Measurements from ENCODE around the gene SSPN. TPM values are rescaled to one million over a fixed set of nuclear protein-coding genes. Genes with fewer than 3 reads are reported as not detected.

Gene SSPN
- total and polyA plus RNA-seq, 4 donors, result 1.2 to 11.4 (median 6.2) TPM

- Histone ChIP-seq H3K9me3 (ENCODE audit: control insufficient read depth in 4 of 4, insufficient read depth in 3 of 4, low read length in 3 of 4) (peaks cover 0 to 2% (median 0%) of the 10 kb centered on the region in 4 donors), H3K4me1 (ENCODE audit: control insufficient read depth in 5 of 5, insufficient read depth in 5 of 5, low read length in 5 of 5) (peaks cover 0 to 15% (median 0%) of the 10 kb centered on the region in 5 donors), H3K36me3 (ENCODE audit: control insufficient read depth in 4 of 4, insufficient read depth in 4 of 4, low read length in 4 of 4) (no peaks in the 10 kb centered on the region), H3K27ac (ENCODE audit: low read depth in 1 of 2, low read length in 1 of 2) (no peak overlapping the region), H3K4me3 (no peak overlapping the region), H3K27me3 (ENCODE audit: control insufficient read depth in 3 of 3, insufficient read depth in 3 of 3, low read length in 2 of 3) (peaks cover 0 to 12% (median 9%) of the 10 kb centered on the region in 3 donors), H3K9ac (ENCODE audit: insufficient read depth in 1 of 2, low read length in 2 of 2) (no peak overlapping the region)
- no peak for ATAC-seq (ENCODE audit: insufficient read depth, low FRiP score)
- peak; percentile 46 to 63 (median 59) for DNase-seq
- 4% methylated on average over 44 of the region's 44 CpGs for WGBS, 2 donors
- no peak for TF ChIP-seq CTCF (IDR thresholded peaks at IDR 0.05; ENCODE audit: control extremely low read depth, extremely low read depth)
Observed at GRCh38 chr12:26226629-26227360, 31.4 kb downstream of the SSPN start.

GRCh38 chr12:26227361-26227745 is 32.0 kb downstream of the SSPN start:
- ATAC-seq (ENCODE audit: insufficient read depth, low FRiP score), result no peak
- WGBS, 2 donors, result 47 to 54% methylated on average over 6 of the region's 6 CpGs
- peaks cover 0 to 12% (median 9%) of the 10 kb centered on the region in 3 donors for H3K27me3 ChIP-seq (ENCODE audit: control insufficient read depth in 3 of 3, insufficient read depth in 3 of 3, low read length in 2 of 3)
- TF ChIP-seq CTCF (IDR thresholded peaks at IDR 0.05; ENCODE audit: control extremely low read depth, extremely low read depth), result no peak
- H3K4me1 ChIP-seq (ENCODE audit: control insufficient read depth in 5 of 5, insufficient read depth in 5 of 5, low read length in 5 of 5), result peaks cover 0 to 21% (median 0%) of the 10 kb centered on the region in 5 donors
- H3K4me3 ChIP-seq, result no peak overlapping the region
- peak in 1 of 3 donors; percentile 64 for DNase-seq
- no peaks in the 10 kb centered on the region for H3K36me3 ChIP-seq (ENCODE audit: control insufficient read depth in 4 of 4, insufficient read depth in 4 of 4, low read length in 4 of 4)
- no peak overlapping the region for H3K27ac ChIP-seq (ENCODE audit: low read depth in 1 of 2, low read length in 1 of 2)
- no peak overlapping the region for H3K9ac ChIP-seq (ENCODE audit: insufficient read depth in 1 of 2, low read length in 2 of 2)
- peaks cover 0 to 2% (median 0%) of the 10 kb centered on the region in 4 donors for H3K9me3 ChIP-seq (ENCODE audit: control insufficient read depth in 4 of 4, insufficient read depth in 3 of 4, low read length in 3 of 4)

- Histone ChIP-seq H3K27ac (ENCODE audit: low read depth in 1 of 2, low read length in 1 of 2) (no peak overlapping the region), H3K36me3 (ENCODE audit: control insufficient read depth in 4 of 4, insufficient read depth in 4 of 4, low read length in 4 of 4) (no peaks in the 10 kb centered on the region), H3K9me3 (ENCODE audit: control insufficient read depth in 4 of 4, insufficient read depth in 3 of 4, low read length in 3 of 4) (peaks cover 0 to 2% (median 0%) of the 10 kb centered on the region in 4 donors), H3K27me3 (ENCODE audit: control insufficient read depth in 3 of 3, insufficient read depth in 3 of 3, low read length in 2 of 3) (peaks cover 0 to 9% (median 8%) of the 10 kb centered on the region in 3 donors), H3K9ac (ENCODE audit: insufficient read depth in 1 of 2, low read length in 2 of 2) (no peak overlapping the region), H3K4me3 (no peak overlapping the region), H3K4me1 (ENCODE audit: control insufficient read depth in 5 of 5, insufficient read depth in 5 of 5, low read length in 5 of 5) (peaks cover 0 to 22% (median 0%) of the 10 kb centered on the region in 5 donors)
- 94% methylated on average over 4 of the region's 4 CpGs for WGBS, 2 donors
- TF ChIP-seq CTCF (IDR thresholded peaks at IDR 0.05; ENCODE audit: control extremely low read depth, extremely low read depth), result no peak
- ATAC-seq (ENCODE audit: insufficient read depth, low FRiP score) (no peak), DNase-seq (no peak)
Observed at GRCh38 chr12:26229910-26230309, 34.5 kb downstream of the SSPN start.

Data from lung (tissue), 12 donors.